HFFc6 (cell line): ENCODE measurements around the gene NEMP2. TPM values are rescaled to one million over a fixed set of nuclear protein-coding genes. Genes with fewer than 3 reads are reported as not detected.

Source experiments
- DNase-seq: peaks from one replicate; pipeline ENCODE4 v3.0.0-alpha.2; 2018
- H3K27ac Mint-ChIP-seq: 2 replicates; pipeline ENCODE4 v1.8.0; 2020; ENCODE audit warnings: mild to moderate bottlenecking, mixed read lengths
- H3K27me3 Mint-ChIP-seq: 2 replicates; pipeline ENCODE4 v1.8.0; 2021; ENCODE audit warnings: mild to moderate bottlenecking, moderate library complexity, mixed read lengths; ENCODE audit not compliant: insufficient read depth
- H3K36me3 Mint-ChIP-seq: 2 replicates; pipeline ENCODE4 v1.8.0; 2021; ENCODE audit warnings: low read depth, mixed read lengths
- H3K4me1 Mint-ChIP-seq: 2 replicates; pipeline ENCODE4 v1.8.0; 2020; ENCODE audit warnings: low read depth, mixed read lengths
- H3K4me3 Mint-ChIP-seq: 2 replicates; pipeline ENCODE4 v1.8.0; 2020; ENCODE audit warnings: mild to moderate bottlenecking, moderate library complexity, mixed read lengths
- H3K9me3 Mint-ChIP-seq: 2 replicates; pipeline ENCODE4 v1.8.0; 2020; ENCODE audit warnings: mild to moderate bottlenecking, mixed read lengths
- CTCF ChIP-seq: fragments of 200-600 bp; sonication (generic); IDR thresholded peaks from 2 replicates; pipeline ENCODE4 v1.5.0; 2021; ENCODE audit warnings: antibody characterized with exemption, mild to moderate bottlenecking
- total RNA-seq, 6 experiments: library from RNA; stranded (reverse); fragmentation: NEBNext Ultra II Directional; extraction: Animal tissue kit (Norgen Biotek cat#: 25700); gene quantifications; 2 replicates in 1 of 6; 3 replicates in 5 of 6; pipeline ENCODE4 v1.2.3, GENCODE V29; 2021

The NEMP2 gene
- total RNA-seq, 6 experiments from 2014 or later: 1.5 to 7.4 (median 6.5) TPM

- DNase-seq: no peak
- no peaks in the 10 kb centered on the region for H3K36me3 Mint-ChIP-seq
- no peak overlapping the region for H3K4me3 Mint-ChIP-seq
- H3K4me1 Mint-ChIP-seq: no peaks in the 10 kb centered on the region
- H3K27me3 Mint-ChIP-seq: peaks cover 8% of the 10 kb centered on the region; the same call in 1 of the 2 replicates
- no peak for TF ChIP-seq CTCF
- H3K9me3 Mint-ChIP-seq: no peaks in the 10 kb centered on the region
- H3K27ac Mint-ChIP-seq: no peak overlapping the region
Measured at GRCh38 chr2:190554357-190555006, 20.0 kb upstream of the NEMP2 start.

- H3K27ac Mint-ChIP-seq: no peak overlapping the region
- no peak for DNase-seq
- no peaks in the 10 kb centered on the region for H3K9me3 Mint-ChIP-seq
- no peak for TF ChIP-seq CTCF
- H3K4me3 Mint-ChIP-seq: no peak overlapping the region
- no peaks in the 10 kb centered on the region for H3K36me3 Mint-ChIP-seq
- no peaks in the 10 kb centered on the region; the same call in 1 of the 2 replicates for H3K27me3 Mint-ChIP-seq
- H3K4me1 Mint-ChIP-seq: no peaks in the 10 kb centered on the region
Measured at GRCh38 chr2:190553254-190553653, 18.7 kb upstream of the NEMP2 start.

- H3K27ac Mint-ChIP-seq: no peak overlapping the region
Measured at GRCh38 chr2:190551928-190552327, 17.4 kb upstream of the NEMP2 start.

GRCh38 chr2:190550137-190550536 lies 15.6 kb upstream of the NEMP2 start:
- Mint-ChIP-seq H3K4me1 (peaks cover 8% of the 10 kb centered on the region; the same call in 1 of the 2 replicates), H3K36me3 (no peaks in the 10 kb centered on the region), H3K9me3 (no peaks in the 10 kb centered on the region), H3K4me3 (no peak overlapping the region), H3K27ac (no peak overlapping the region), H3K27me3 (no peaks in the 10 kb centered on the region; the same call in 1 of the 2 replicates)
- TF ChIP-seq CTCF: no peak
- DNase-seq: no peak

More at GRCh38 chr2:190551928-190552327, 17.4 kb upstream of the NEMP2 start:
- no peak for TF ChIP-seq CTCF
- Mint-ChIP-seq H3K4me1 (no peaks in the 10 kb centered on the region), H3K9me3 (no peaks in the 10 kb centered on the region), H3K27me3 (no peaks in the 10 kb centered on the region; the same call in 1 of the 2 replicates), H3K36me3 (no peaks in the 10 kb centered on the region), H3K4me3 (no peak overlapping the region)
- no peak for DNase-seq

GRCh38 chr2:190547886-190548285 lies 13.4 kb upstream of the NEMP2 start:
- H3K27ac Mint-ChIP-seq: no peak overlapping the region
- H3K9me3 Mint-ChIP-seq: no peaks in the 10 kb centered on the region
- DNase-seq: no peak
- no peak overlapping the region for H3K4me3 Mint-ChIP-seq
- no peaks in the 10 kb centered on the region for H3K36me3 Mint-ChIP-seq
- no peak for TF ChIP-seq CTCF
- H3K27me3 Mint-ChIP-seq: no peaks in the 10 kb centered on the region; the same call in 1 of the 2 replicates
- H3K4me1 Mint-ChIP-seq: peaks cover 9% of the 10 kb centered on the region; the same call in 1 of the 2 replicates
